Vagina (tissue), 2 donors: ENCODE data around the gene IYD.

Experiments
- POLR2AphosphoS5 ChIP-seq, 2 donors: sonication (generic); formaldehyde crosslinking; IDR thresholded peaks; one replicate each; pipeline ENCODE4 v1.9.0; 2017; ENCODE audit warnings: antibody characterized with exemption in 2 of 2, mild to moderate bottlenecking in 2 of 2, low read depth in 1 of 2; ENCODE audit not compliant: insufficient read depth in 1 of 2
- TF ChIP-seq, protein P1 (sequence below), 3 experiments: fragments of 450-650 bp in 2 of 3; fragments of 200-600 bp in 1 of 3; sonication (generic) in 1 of 3; IDR thresholded peaks; one replicate each; pipeline ENCODE4 v1.5.1; 2017 to 2019; ENCODE audit warnings: antibody characterized with exemption in 3 of 3, mild to moderate bottlenecking in 2 of 3, moderate library complexity in 2 of 3

DNA sequence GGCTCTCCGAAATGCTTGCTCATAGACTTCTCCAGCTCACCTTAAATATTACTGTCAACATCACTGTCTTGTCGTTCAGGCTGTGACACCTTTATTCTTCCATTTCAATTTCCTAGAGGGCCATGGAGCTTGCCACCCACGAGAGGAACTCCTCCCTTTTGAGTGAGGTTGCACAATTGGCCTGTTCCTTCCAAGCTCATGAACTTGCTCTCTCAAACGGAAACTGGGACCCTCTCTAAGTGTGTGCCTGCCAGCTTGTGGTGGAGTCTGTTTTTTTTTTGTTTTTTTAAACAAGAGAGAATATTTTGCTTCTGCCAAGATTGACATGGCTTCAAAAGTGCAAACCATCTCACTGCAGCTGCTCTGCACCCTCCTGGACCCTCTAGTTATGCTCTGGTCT is 19.3 kb upstream of the IYD start:
- TF ChIP-seq, protein P1, sequence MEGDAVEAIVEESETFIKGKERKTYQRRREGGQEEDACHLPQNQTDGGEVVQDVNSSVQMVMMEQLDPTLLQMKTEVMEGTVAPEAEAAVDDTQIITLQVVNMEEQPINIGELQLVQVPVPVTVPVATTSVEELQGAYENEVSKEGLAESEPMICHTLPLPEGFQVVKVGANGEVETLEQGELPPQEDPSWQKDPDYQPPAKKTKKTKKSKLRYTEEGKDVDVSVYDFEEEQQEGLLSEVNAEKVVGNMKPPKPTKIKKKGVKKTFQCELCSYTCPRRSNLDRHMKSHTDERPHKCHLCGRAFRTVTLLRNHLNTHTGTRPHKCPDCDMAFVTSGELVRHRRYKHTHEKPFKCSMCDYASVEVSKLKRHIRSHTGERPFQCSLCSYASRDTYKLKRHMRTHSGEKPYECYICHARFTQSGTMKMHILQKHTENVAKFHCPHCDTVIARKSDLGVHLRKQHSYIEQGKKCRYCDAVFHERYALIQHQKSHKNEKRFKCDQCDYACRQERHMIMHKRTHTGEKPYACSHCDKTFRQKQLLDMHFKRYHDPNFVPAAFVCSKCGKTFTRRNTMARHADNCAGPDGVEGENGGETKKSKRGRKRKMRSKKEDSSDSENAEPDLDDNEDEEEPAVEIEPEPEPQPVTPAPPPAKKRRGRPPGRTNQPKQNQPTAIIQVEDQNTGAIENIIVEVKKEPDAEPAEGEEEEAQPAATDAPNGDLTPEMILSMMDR (IDR thresholded peaks at IDR 0.05) = no peak
- TF ChIP-seq POLR2AphosphoS5 (IDR thresholded peaks at IDR 0.05; ENCODE audit: insufficient read depth in 1 of 2, low read depth in 1 of 2) = no peak
